ENCODE results near the gene PRKRA. TPM values are rescaled to one million over a fixed set of nuclear protein-coding genes. Genes with fewer than 3 reads are reported as not detected.
"Not testable (repeated sequence)": the region's sequence is repeated elsewhere in the genome, so short reads cannot be mapped to it uniquely, and the experiment has no call there.

The PRKRA gene
- 10 to 100 TPM; 55.9 to 89.7 (median 79.1) TPM for polyA plus RNA-seq (ENCODE audit: insufficient read length in 4 of 4)

DNA sequence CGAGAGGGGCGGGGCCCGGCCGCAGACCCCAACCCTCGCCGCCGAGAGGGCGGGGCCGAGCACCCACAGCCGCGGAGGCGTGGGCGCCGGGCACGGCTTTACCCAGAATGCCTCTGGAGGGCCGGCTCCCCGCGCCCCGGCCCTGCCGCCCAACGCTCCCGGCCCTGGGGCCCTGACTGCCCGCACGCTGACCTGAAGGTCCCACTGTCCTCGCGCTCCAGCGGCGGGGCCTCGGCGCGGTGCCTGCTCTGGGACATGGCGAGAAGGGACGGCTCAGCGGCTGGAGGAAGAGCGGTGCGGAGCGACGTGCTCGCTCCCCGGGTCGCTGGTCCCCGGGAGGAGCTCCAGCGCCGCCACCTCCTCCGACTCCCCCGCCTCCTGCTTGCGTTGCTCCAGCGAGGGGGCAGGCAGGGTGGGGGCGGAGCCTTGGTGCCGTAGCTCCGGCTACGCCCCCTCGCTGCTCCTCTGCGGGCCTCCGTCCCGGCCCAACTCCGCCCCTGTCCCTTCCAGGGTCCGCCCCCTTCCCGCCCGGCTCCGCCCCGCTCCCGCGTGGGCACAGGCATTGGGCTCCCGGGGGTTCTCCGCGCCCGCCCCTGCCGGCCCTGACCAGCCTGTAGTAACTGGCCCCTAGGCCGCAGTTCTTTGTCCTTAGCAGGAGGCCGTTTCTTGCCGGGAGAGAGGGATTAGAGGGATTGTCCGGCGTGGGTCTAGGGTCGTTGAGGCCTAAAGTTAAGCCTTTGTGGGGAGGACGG is at the start of gene PRKRA, which contains the start of gene PJVK:
Gene PRKRA (minus strand): TSS at position 402 of the 752 bp plus-strand sequence. CDS start 145 bp downstream, at position 257.
Gene PJVK (plus strand): TSS at position 605 of the 752 bp plus-strand sequence. CDS start 2,032 bp downstream, outside the sequence.
- DNase-seq (ENCODE audit: low read depth in 4 of 4, low spot score in 3 of 4), result peak; percentile 94 to 96 (median 95)

DNA sequence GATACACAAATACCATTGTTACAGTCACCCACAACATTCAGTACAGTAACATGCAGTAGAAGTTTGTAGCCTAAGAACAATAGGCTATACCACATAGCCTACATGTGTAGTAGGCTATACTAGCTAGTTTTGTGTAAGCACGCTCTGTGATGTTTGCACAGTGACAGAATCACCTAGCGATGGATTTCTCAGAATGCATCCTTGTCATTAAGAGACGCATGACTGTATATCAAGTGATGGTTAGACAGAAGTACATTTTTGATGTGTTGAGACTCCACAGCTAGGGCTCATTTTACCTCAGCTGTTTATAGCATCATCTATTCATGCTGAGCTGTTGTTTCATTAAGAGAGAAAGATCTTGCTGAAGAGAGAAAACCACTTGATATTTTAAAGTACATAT is 48.7 kb upstream of the PRKRA start:
- DNase-seq (ENCODE audit: low read depth in 4 of 4, low spot score in 3 of 4), result no peak

GRCh38 chr2:178498137-178498536 is 47.2 kb upstream of the PRKRA start:
- no peak for DNase-seq (ENCODE audit: low read depth in 4 of 4, low spot score in 3 of 4)

DNA sequence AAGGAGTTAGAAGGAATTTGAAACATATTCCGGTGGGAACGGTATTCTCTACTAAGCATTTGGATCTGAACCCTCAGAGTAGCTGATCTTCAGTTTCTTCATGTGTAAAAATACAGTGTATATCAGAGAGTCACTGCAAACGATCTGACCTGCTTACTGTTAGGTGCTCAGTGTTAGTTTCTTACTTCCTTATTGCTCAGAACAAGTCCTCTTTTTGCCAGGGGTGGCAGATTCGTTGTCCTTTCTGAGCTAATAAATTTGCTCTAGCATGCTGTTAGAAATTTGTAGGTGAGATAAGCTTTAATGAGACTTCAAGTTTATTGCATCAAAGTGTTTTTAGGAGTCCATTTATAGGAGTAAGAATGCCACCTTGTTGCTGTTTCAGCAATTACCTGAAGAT is 45.1 kb upstream of the PRKRA start:
- DNase-seq (ENCODE audit: low read depth in 4 of 4, low spot score in 3 of 4), result no peak

GRCh38 chr2:178491612-178492011 is 40.6 kb upstream of the PRKRA start:
- no peak for DNase-seq (ENCODE audit: low read depth in 4 of 4, low spot score in 3 of 4)

GRCh38 chr2:178485356-178485755 is 34.4 kb upstream of the PRKRA start:
- no peak for DNase-seq (ENCODE audit: low read depth in 4 of 4, low spot score in 3 of 4)

GRCh38 chr2:178484245-178485041 is 33.5 kb upstream of the PRKRA start:
- DNase-seq (ENCODE audit: low read depth in 4 of 4, low spot score in 3 of 4), result no peak

DNA sequence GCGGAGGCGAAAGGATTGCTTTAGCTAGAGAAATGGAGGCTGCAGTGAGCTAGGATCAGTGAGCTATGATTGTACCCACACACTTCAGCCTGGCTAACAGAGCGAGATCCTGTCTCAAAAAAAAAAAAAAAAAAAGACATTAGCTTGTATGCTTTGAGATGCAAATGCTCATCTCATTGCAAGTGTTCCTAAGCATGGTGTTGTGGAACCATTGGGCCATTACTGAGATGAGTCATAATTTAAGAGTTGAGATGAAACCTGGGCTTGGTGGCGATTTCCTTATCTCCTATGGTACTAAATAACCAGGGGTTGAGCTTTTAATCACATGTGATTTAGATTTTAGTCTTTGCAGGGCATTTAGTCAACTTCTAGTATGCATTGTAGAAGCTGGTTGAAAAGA is 31.5 kb upstream of the PRKRA start:
- no peak for DNase-seq (ENCODE audit: low read depth in 4 of 4, low spot score in 3 of 4)

- peak; percentile 74 to 86 (median 80) for DNase-seq (ENCODE audit: low read depth in 4 of 4, low spot score in 3 of 4)
Observed at GRCh38 chr2:178480227-178481181, 29.5 kb upstream of the PRKRA start, which contains the start of gene PLEKHA3. Gene PLEKHA3 (plus strand): TSS chr2:178480457. CDS start chr2:178480870, 413 bp downstream.

DNA sequence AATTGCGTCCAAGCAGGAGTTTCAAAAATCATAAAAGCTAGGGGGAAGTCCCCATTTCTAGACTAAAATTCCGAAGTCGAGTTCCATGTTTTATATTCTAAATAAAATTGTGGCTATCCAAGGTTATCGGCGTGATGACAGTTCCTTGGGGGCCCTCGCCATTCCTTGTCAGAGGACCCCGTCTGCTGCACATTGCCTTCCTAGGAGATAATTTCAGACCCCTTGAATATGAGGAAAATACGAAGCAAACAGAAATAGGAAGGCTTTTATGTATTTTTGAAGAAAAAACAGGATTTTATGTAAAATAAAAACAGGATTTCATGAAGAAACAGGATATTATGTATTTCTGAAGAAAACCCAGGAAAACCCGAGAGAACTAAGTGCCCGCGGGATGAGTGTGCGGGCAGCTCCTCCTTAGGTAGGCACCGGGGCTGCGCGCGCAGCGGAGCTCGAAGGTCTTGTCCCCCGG is 28.8 kb upstream of the PRKRA start:
- no peak for DNase-seq (ENCODE audit: low read depth in 4 of 4, low spot score in 3 of 4)

GRCh38 chr2:178479275-178479616 is 28.3 kb upstream of the PRKRA start:
- no peak for DNase-seq (ENCODE audit: low read depth in 4 of 4, low spot score in 3 of 4)

DNA sequence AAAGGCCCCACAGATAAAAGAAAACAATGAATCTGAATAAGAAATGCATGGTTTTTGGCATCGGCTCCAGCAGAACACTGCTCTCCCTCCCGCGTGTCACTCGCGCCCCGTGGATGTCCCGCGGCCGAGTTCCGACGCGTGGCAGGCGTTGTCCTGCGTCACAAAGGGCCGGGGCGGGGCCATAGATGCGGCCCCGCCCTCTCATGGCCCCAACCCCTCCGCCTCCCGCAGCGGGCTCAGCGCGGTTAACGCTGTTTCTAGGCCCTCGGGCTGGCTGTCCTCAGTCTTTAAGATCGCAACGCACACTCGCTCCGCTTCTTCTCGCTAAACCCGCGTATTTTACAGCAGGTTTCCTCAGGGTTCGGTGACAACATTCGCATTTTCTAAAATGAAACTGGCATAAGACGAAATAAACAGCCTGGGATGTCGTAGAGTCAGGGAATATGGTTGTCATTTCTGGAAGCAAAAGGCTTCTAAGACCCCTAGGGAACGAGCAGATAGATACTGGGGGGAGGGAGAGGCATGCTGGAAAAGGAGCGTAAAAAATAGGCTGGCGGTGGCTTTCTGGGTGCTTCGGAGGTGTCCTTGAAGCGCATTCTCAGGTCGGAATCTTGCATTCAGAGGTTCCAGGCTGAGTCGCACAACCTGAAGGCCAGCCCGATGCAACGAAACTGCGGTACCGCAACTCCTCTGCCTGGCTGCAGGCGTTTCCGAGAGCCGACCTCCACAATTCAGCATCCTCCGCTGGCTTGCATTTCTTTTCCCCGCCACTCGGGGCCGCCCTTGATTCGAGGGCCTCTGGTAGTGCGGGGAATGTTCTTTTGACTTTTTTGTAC is 27.7 kb upstream of the PRKRA start, which contains the start of gene FKBP7:
Gene FKBP7 (minus strand): TSS at position 162 of the 836 bp plus-strand sequence. CDS start 101 bp downstream, at position 61.
- DNase-seq (ENCODE audit: low read depth in 4 of 4, low spot score in 3 of 4), result peak; percentile 78 to 83 (median 80)

DNA sequence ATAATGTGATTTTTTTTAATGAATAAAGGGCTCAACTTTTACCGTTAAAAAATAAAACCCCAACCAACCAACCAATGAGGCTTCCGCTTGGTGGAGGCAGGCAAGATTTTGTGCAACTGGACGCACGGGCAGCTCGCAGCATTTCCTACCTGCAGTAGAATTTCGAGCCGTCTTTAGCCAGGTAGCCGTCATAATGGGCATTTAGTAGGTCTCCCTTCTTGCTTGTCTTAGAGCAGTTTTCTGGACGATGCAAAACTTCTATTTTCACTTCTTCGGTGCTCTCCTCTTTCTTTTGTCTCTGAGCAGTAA is 27.1 kb upstream of the PRKRA start:
- DNase-seq (ENCODE audit: low read depth in 4 of 4, low spot score in 3 of 4), result peak in 1 of 4 donors; percentile 24

DNA sequence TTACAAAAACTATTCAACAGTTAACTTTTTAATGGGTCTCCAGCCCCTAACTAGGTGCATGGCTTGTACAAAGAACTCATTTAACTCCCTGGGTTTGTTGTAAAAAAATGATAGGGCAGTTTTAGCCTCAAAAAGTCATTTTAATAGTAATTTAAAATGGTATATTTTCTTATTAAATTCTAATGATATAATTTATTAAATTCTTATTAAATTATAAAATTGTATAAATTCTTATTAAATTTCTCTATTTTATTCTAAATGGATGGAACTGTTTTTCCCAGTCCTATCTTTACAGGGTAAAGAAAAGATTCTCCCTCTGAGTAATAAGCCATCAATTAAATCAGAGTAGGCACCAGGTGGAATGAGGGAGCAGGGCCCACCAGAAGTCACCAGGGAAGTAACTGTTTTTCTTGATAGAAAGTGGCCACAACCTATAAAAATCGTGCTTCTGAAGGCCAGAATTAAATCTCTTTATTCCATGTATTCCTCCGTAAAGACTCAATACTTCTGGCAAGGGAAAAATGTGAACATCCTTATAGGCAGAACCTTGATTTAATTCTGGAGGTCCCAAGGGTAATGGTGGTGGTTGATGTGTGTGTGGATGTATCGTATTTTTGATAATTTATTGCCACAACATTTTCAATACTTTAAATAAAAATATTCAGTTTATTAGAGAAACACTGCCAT is 26.6 kb upstream of the PRKRA start:
- DNase-seq (ENCODE audit: low read depth in 4 of 4, low spot score in 3 of 4), result peak in 2 of 4 donors; percentile 18 to 20

DNA sequence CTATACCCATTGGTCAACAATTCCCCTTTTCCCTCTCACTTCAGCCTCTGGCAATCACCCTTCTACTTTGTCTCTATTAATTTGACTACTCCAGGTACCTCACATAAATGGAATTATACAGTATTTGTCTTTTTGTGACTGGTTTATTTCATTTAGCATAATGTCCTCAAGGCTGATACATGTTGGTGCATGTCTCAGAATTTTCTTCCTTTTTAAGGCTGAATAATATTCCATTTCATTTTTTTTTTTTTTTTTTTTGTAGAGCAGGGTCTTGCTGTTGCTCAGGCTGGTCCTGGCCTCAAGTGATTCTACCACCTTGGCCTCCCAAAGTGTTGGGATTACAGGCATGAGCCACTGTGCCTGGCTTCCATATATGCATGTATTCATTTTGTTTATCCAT is 25.5 kb upstream of the PRKRA start:
- no peak for DNase-seq (ENCODE audit: low read depth in 4 of 4, low spot score in 3 of 4)

DNA sequence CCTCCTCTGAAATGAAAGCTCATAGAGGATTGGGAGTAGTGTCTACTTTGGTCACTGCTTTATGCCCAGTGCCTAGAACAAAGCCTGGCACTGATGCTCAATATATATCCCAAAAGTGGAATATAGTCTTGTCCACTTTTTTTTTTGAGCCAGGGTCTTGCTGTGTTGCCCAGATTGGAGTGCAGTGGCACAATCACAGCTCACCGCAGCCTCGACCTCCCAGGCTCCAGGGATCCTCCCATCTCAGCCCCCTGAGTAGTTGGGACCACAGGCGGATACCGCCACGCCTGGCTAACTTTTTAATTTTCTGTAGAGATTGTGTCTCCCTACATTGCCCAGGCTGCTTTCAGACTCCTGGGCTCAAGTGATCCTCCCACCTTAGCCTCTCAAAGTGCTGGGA is 23.6 kb upstream of the PRKRA start:
- no peak for DNase-seq (ENCODE audit: low read depth in 4 of 4, low spot score in 3 of 4)

DNA sequence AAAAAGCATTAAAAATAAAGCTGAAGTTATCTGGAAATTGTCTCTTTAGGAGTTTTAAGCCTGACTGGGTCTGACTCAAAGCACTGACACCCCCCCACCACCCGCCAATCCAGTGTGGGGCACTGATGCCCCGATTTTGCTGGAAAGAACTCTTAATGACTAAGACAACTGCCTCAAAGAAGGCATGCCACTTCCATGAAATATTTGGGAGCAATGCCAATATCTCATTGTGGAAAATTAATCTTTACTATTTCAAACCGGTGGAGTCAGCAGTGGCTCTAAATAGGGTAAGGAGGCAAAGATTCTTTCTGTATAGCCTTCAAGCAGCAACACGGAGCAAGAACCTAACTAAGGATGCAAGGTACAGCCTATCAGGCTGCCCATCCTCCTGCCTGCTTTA is 23.0 kb upstream of the PRKRA start:
- no peak for DNase-seq (ENCODE audit: low read depth in 4 of 4, low spot score in 3 of 4)

DNA sequence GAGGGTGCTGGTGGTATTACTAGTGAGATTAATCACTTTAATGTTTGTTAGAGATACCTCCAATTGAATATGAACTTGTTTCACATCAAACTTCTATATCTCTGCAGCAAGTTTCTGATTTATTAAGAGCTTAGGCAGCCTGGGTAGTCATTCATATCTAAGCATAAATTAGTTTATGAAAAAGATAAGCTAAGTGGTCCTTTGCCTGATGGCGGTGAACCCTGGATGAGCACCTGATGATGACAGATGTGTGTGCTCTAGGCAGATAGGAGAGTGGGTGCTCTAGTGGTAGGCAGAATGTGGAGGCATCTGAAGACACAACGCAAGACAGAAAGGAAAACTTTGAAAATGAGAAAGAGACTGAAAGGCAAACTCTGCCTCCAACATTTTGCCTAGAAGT is 22.4 kb upstream of the PRKRA start:
- no peak for DNase-seq (ENCODE audit: low read depth in 4 of 4, low spot score in 3 of 4)

DNA sequence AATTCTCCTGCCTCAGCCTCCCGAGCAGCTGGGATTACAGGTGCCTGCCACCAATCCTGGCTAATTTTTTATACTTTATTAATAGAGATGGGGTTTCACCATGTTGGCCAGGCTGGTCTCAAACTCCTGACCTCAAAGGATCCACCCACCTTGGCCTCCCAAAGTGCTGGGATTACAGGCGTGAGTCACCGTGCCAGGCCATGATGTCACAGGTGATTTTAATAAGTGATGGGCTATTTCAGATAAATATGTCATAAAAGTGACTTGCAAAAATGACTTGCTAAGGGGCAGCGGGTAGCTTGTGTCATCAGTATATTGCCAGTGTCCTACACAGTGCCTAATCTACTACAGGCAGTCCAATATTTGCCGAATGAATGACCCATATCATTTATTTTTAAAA is 20.3 kb upstream of the PRKRA start:
- not testable (repeated sequence) for DNase-seq (ENCODE audit: low read depth in 4 of 4, low spot score in 3 of 4)

Measured in left renal pelvis (tissue), 4 donors.